Stimulated activated CD4-positive, alpha-beta T cell treated with anti-CD3 and anti-CD28 coated beads, TNF-alpha, amount 100 ng/mL, for 1 hour (primary cell): ENCODE data around the gene TMEM132E.

Experiments used
- DNase-seq, 3 donors: peaks; one replicate each; pipeline ENCODE4 v3.0.0-alpha.2; 2020; ENCODE audit warnings: low read depth in 3 of 3, low spot score in 1 of 3

The TMEM132E gene

DNA sequence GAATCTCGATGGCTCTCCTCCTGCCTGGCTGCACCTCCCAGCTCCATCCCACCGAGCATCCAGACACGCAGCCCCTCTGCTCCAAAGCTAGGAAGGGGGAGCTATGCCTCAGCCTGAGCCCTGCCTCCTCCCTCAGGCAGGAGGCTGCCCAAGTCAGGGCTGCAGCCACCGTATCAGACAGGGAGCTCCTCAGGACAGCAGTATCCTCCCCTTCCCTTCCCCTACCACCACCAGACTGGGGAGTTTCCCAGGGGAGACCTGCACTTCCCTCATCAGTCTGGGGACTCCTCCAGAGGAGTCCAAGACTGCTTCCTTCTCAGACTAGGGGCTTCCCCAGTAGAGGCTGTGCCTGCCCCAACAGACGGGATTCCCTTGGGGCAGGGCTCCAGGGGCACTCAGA, 17.5 kb downstream of the TMEM132E start:
- DNase-seq, result no peak

DNA sequence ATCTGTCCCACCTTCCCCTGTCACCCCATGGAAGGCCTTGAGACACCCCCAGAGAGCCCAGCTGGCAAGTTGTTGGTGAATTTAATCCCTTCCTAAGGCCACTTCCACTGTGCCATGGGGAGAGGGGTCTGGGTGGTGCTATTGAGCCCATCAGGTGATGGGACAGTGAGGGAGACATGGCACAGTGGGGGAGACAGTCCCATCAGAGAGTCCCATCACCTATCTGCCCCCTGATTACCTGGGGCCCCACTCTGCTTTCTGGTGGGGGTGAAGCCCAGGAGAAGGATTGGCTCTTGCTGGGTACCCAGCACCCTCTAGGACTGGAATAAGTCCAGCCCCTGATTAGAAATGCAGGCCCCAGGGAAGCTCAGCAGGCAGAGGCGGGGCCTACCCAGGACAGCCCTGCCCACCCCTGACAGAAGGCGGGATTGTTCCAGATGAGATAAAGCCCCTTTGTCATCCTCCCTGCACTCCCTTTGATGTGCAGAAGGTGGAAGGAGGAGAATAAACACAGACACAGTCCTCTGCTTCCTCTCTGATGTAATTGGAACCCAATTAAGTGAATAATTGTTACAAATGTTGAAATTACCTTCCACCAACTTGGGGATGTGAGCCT, 18.9 kb downstream of the TMEM132E start:
- DNase-seq, result no peak

- no peak for DNase-seq
Measured at GRCh38 chr17:34601416-34601815, 22.0 kb downstream of the TMEM132E start.

GRCh38 chr17:34603974-34604373, 24.6 kb downstream of the TMEM132E start:
- DNase-seq, result no peak

- DNase-seq, result no peak
Measured at GRCh38 chr17:34606763-34607162, 27.4 kb downstream of the TMEM132E start.

DNA sequence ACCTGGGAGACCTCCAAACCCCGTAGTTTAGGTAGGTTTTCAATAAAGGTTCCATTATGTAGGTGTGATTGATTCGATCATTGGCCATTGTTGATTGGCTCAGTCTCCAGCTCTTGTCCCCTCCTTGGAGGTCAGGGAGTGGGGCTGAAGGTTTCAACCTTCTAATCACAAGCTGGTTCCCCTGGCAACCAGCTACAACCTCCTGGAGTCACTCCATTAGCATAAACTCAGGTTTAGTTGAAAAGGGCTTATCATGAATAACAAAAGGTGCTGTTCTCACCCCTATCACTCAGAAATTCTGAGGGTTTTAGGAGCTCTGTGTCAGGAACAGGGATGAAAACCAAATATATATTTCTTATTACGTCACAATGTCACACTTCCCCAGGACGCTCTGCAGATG, 28.5 kb downstream of the TMEM132E start:
- DNase-seq, result no peak

DNA sequence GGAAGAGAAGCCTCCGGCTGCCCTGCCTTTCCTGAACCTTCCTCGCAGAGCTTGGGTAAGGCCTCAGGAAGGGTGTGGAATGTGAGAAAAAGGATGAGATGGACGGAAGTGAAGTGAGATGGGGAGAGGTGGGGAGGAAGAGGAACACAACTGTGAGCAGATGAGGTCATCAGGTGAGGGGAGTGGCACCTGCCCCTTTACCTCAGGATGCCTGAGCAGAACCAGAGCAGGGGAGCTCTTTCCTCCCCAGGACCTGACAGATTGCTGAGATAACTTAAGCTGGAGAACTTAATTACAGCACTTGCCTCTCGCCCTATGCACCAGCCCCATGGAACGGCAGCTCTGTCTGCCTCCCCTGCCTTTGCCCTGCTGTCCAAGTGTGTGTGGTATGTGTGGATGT, 29.8 kb downstream of the TMEM132E start:
- no peak for DNase-seq

DNA sequence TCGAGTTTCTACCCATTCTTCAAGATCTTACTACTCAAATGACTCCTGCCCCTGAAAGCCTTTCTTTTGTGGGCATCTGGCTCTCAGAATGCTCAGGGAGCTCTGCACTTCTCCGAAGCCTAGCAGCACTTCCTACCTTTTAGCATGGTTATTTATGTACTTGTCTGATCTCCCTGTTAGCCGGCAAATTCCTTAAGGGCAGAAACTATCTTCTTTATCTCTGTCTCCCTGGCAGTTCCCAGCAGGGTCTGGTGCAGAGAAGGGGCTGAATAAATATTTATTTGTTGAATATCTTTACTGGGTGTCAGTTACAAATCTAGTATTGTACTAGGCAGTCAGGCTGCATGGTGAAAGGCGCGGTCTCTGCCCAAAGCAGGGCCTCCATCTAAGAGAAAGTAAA, 30.7 kb downstream of the TMEM132E start:
- no peak for DNase-seq

GRCh38 chr17:34610506-34610905, 31.1 kb downstream of the TMEM132E start:
- DNase-seq, result no peak

- no peak for DNase-seq
Measured at GRCh38 chr17:34613064-34614019, 34.0 kb downstream of the TMEM132E start.

GRCh38 chr17:34614698-34615097, 35.3 kb downstream of the TMEM132E start:
- DNase-seq, result no peak

DNA sequence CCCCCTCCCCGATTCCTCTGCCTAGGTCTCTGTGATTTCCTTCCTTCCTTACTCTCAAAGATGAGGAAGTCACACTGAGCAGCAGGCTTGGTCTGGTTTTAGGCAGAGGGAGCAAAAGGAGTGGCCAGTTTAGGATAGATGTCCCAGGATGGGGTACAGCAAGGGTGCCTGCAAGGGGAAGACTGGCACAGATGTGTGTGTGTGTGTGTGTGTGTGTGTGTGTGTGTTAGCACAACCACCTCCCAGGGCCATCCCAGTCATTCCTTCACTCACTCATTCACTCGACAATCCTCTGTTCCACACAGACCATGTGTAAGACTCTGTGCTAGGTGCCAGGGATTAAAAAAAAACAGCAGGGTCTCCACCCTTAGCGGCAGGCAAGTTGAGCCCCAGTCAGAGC, 35.9 kb downstream of the TMEM132E start:
- DNase-seq, result no peak

GRCh38 chr17:34616148-34616547, 36.8 kb downstream of the TMEM132E start:
- DNase-seq, result no peak

- no peak for DNase-seq
Measured at GRCh38 chr17:34617398-34617797, 38.0 kb downstream of the TMEM132E start.

GRCh38 chr17:34619687-34620217, 40.4 kb downstream of the TMEM132E start:
- no peak for DNase-seq

DNA sequence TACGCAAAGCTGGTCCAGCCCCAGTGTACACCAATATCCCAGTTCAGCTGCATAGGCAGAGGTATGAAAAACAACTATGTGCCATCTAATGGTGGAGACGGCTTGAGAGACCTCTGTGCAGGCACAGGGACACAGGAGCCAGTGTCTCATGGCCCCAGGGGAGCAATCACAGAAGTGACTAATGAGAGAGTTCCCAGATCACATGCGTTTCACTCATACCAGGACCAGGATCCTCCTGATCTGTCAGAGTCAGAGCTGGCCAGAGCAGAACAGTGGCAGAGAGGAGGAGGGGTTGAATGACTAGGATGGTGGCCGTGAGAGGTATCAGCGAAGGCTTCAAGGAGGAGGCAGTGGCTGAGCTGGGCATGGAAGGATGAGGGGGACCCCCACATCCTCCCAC, 41.1 kb downstream of the TMEM132E start:
- DNase-seq, result no peak

DNA sequence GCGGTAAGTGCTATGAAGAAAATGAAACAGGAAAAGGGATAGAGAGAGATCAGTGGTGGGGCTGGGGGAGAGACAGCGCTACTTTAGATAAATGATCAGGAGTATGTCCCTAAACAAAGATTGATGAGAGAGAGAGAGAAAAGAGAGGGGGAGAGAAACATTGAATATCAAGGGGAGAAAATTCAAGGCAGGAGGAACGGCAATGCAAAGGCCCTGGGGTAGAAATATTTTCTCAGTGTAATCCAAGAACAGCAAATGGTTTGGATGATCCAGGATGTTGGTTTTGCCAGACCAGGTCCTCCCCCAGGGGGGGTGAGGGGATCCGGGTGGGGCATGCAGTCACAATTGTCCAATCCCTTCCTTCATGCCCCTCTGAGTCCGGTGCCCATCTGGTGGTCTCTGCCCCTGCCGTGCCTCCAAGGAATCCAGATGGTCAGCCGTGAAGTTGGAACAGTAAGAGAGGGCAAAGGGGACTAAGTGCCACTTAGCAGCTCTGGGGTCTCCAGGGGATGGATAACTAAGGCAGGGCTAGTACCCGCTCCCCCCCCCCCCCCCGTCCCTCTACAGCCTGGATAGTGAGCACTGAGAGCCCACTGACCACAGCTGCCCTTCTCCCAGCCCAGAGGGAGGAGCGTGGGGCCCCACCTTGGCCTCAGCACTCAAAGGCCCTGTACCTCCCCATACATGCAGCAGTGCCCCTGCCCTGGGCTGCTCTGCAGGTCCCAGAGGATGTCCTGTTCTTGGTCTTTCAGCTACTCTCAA, 43.7 kb downstream of the TMEM132E start:
- no peak for DNase-seq

- DNase-seq, result no peak
Measured at GRCh38 chr17:34623856-34624766, 44.7 kb downstream of the TMEM132E start.

- no peak for DNase-seq
Measured at GRCh38 chr17:34624767-34625383, 45.5 kb downstream of the TMEM132E start.

GRCh38 chr17:34626121-34626681, 46.8 kb downstream of the TMEM132E start:
- no peak for DNase-seq
